NB4 (cell line): ENCODE measurements around the gene ACAT2.
"Not testable (repeated sequence)": the region's sequence is repeated elsewhere in the genome, so short reads cannot be mapped to it uniquely, and the experiment has no call there.

Source experiments
- DNase-seq: peaks from one replicate; pipeline ENCODE4 v3.0.0; 2010; ENCODE audit warnings: low read depth
- H3K4me3 ChIP-seq: one replicate; pipeline ENCODE4 v1.5.1; 2011; ENCODE audit warnings: mild to moderate bottlenecking, low read depth, low read length, moderate library complexity
- CTCF ChIP-seq: IDR thresholded peaks from one replicate; pipeline ENCODE4 v1.5.1; 2012; ENCODE audit warnings: low read depth, low read length
- MYC ChIP-seq: IDR thresholded peaks from 2 replicates; pipeline ENCODE4 v1.6.1; 2011; ENCODE audit warnings: low read depth, low read length
- POLR2A ChIP-seq: IDR thresholded peaks from 2 replicates; pipeline ENCODE4 v1.6.1; 2011; ENCODE audit warnings: mild to moderate bottlenecking; ENCODE audit not compliant: insufficient read length; ENCODE audit errors: extremely low read depth
- TF ChIP-seq, protein P1 (sequence below): IDR thresholded peaks from 2 replicates; pipeline ENCODE4 v1.6.1; 2011; ENCODE audit warnings: low read depth, low read length

The ACAT2 gene

GRCh38 chr6:159761873-159762680, at the start of gene ACAT2:
Gene ACAT2 (plus strand): TSS chr6:159762045. CDS start chr6:159762088, 43 bp downstream.
- DNase-seq, result peak; percentile 98
- TF ChIP-seq, protein P1, sequence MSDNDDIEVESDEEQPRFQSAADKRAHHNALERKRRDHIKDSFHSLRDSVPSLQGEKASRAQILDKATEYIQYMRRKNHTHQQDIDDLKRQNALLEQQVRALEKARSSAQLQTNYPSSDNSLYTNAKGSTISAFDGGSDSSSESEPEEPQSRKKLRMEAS, result peak; percentile 70; the same call in 1 of the 2 replicates
- peak; percentile 27; the same call in 1 of the 2 replicates for TF ChIP-seq MYC
- no peak for TF ChIP-seq CTCF
- TF ChIP-seq POLR2A, result peak; percentile 76
- peak within 1 kb of the TSS; percentile 88 for H3K4me3 ChIP-seq

DNA sequence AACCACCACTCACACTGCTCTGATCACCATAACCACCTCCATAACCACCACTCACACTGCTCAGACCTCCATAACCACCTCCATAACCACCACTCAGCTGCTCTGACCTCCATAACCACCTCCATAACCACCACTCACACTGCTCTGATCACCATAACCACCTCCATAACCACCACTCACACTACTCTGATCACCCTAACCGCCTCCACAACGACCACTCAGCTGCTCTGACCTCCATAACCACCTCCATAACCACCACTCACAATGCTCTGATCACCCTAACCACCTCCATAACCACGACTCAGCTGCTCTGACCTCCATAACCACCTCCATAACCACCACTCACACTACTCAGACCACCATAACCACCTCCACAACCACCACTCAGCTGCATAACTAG, 49.5 kb upstream of the ACAT2 start:
- not testable (repeated sequence) for DNase-seq, H3K4me3 ChIP-seq

GRCh38 chr6:159713984-159714383, 47.9 kb upstream of the ACAT2 start:
- no peak overlapping the region for H3K4me3 ChIP-seq
- DNase-seq, result no peak
- TF ChIP-seq POLR2A (no peak), MYC (no peak), CTCF (no peak)
- TF ChIP-seq, protein P1, result no peak

GRCh38 chr6:159714404-159714803, 47.4 kb upstream of the ACAT2 start:
- DNase-seq, result no peak
- TF ChIP-seq, protein P1, result no peak
- TF ChIP-seq POLR2A (no peak), MYC (no peak), CTCF (no peak)
- no peak overlapping the region for H3K4me3 ChIP-seq

GRCh38 chr6:159715166-159715565, 46.7 kb upstream of the ACAT2 start:
- TF ChIP-seq MYC (no peak), CTCF (no peak), POLR2A (no peak)
- TF ChIP-seq, protein P1, result no peak
- DNase-seq, result peak; percentile 65
- H3K4me3 ChIP-seq, result no peak overlapping the region

GRCh38 chr6:159715605-159716004, 46.2 kb upstream of the ACAT2 start:
- no peak overlapping the region for H3K4me3 ChIP-seq
- TF ChIP-seq MYC, result no peak
- TF ChIP-seq, protein P1, result no peak
- DNase-seq, result no peak
